ENCODE measurements around the gene TAPBP.
"Not testable (repeated sequence)": the region's sequence is repeated elsewhere in the genome, so short reads cannot be mapped to it uniquely, and the experiment has no call there.

Gene TAPBP

GRCh38 chr6:33313709-33314514, at the start of gene TAPBP:
Gene TAPBP (minus strand): TSS chr6:33314078. CDS start chr6:33314041, 37 bp downstream.
- peak; percentile 79 for DNase-seq

DNA sequence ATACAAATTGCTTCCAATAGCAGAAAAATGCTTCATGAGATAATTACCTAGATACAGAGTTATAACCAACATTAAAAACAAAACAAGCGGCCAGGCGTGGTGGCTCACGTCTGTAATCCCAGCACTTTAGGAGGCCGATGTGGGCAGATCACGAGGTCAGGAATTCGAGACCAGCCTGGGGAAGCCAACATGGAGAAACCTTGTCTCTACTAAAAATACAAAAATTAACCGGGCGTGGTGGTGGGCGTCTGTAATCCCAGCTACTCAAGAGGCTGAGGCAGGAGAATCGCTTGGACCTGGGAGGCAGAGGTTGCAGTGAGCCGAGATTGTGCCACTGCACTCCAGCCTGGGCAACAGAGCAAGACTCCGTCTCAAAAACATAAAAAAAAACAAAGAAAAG, 49.6 kb upstream of the TAPBP start:
- not testable (repeated sequence) for DNase-seq

GRCh38 chr6:33359331-33359730, 45.5 kb upstream of the TAPBP start:
- no peak for DNase-seq

DNA sequence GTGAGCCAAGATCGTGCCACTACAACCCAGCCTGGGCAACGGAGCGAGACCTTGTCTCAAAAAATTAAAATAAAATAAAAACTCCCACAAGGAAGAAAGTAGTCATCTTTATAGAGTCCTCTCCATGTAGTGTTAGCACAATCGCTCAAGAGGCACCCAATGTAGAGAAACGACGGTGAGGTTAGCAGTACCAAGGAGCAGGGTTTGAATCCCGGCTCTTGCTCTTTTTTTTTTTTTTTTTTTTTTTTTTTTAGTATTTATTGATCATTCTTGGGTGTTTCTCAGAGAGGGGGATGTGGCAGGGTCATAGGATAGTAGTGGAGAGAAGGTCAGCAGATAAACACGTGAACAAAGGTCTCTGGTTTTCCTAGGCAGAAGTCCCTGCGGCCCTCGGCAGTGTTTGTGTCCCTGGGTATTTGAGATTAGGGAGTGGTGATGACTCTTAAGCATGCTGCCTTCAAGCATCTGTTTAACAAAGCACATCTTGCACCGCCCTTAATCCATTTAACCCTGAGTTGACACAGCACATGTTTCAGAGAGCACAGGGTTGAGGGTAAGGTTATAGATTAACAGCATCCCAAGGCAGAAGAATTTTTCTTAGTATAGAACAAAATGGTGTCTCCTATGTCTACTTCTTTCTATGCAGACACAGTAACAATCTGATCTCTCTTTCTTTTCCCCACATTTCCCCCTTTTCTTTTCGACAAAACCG, 43.4 kb upstream of the TAPBP start:
- DNase-seq, result peak; percentile 57

DNA sequence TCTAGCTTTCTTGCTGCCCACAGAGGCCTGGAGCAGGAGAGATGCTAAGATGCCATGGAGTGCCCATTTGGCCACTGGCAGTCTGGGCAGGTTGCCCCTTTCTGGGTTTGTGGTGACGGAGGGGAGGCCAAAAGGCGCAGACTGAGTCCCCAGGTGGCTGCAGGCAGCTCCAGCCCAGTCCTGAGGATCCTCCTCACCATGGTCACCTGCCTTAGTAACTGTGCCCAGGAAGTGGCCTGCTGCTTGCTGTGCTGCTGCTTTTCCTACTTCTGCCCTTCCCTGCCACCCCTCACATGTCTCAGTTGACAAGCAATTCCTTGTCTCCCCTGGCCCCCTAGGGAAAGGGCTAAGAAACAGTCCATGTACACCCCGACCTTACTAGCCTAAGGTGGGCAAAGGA, 42.4 kb upstream of the TAPBP start:
- no peak for DNase-seq

- not testable (repeated sequence) for DNase-seq
Measured at GRCh38 chr6:33355860-33356259, 42.0 kb upstream of the TAPBP start.

DNA sequence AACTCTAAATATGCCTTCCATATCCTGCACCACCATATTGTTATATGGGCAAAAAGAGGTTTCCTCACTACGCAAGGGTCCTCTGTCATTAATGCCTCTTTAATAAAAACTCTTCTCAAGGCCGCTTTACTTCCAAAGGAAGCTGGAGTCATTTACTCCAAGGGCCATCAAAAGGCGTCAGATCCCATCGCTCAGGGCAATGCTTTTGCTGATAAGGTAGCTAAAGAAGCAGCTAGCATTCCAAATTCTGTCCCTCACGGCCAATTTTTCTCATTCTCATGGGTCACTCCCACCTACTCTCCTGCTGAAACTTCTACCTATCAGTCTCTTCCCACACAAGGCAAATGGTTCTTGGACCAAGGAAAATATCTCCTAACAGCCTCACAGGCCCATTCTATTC, 33.9 kb upstream of the TAPBP start:
- no peak for DNase-seq

GRCh38 chr6:33346972-33347371, 33.1 kb upstream of the TAPBP start:
- DNase-seq, result not testable (repeated sequence)

- DNase-seq, result peak; percentile 94
Measured at GRCh38 chr6:33344701-33345697, 31.1 kb upstream of the TAPBP start.

DNA sequence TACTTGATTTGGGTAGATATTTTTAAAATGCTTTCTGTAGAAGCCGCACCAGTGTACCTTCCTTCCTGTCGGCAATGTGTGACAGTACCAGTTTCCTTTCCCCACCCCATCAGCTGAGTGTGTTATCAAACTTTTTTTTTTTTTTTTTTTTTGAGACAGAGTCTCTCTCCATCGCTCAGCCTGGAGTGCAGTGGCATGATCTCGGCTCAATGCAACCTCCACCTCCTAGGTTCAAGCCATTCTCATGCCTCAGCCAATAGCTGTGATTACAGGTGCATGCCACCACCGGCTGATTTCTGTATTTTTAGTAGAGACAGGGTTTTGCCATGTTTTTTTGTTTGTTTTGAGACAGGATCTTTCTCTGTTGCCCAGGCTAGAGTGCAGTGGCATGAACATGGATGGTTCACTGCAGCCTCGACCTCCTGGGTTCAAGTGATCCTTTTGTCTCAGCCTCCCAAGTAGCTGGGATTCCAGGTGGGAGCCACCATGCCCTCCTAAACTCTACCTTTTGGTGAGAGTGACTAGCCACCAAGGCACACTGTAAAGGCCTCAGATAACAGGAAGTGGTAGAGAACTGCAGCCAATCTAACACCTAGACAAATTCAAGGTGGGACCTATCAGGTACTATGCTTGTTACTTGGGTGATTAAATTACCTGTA, 30.2 kb upstream of the TAPBP start:
- DNase-seq, result peak; percentile 80

- DNase-seq, result not testable (repeated sequence)
Measured at GRCh38 chr6:33343606-33343952, 29.7 kb upstream of the TAPBP start.

DNA sequence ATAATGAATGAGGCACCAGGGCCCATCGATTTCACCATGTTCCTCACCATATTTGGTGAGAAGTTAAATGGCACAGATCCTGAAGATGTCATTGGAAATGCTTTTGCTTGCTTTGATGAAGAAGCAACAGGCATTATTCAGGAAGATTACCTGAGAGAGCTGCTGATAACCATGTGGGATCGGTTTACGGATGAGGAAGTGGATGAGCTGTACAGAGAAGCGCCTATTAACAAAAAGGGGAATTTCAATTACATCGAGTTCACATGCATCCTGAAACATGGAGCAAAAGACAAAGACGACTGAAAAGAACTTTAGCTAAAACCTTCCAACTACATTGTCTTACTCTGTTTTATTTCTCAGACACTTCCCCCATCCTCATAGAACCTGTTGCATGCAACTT, 25.3 kb upstream of the TAPBP start:
- no peak for DNase-seq

GRCh38 chr6:33336495-33336894, 22.6 kb upstream of the TAPBP start:
- no peak for DNase-seq

GRCh38 chr6:33335916-33336315, 22.0 kb upstream of the TAPBP start:
- DNase-seq, result no peak

- DNase-seq, result peak; percentile 25
Measured at GRCh38 chr6:33333666-33334065, 19.8 kb upstream of the TAPBP start.

GRCh38 chr6:33330736-33331135, 16.9 kb upstream of the TAPBP start:
- DNase-seq, result no peak

DNA sequence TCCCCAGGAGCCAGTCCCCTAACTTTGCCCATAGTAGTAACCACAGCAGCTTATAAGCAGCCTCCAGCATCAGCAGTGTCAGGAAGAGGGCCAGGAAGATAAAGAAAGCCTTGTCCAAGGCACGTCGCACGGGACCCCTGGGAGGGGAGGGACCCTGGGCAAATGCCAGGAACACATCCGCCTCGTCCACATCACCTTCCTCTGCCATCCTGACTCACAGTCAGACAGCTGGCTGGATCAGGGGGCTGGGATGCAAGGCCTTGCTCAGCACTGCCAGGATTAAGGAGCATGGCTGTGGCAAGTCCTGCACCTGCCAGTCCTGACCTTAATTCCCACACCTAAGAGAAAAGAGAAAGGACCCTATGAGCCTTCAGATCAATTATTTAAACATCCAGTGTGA, 15.2 kb upstream of the TAPBP start:
- DNase-seq, result no peak

DNA sequence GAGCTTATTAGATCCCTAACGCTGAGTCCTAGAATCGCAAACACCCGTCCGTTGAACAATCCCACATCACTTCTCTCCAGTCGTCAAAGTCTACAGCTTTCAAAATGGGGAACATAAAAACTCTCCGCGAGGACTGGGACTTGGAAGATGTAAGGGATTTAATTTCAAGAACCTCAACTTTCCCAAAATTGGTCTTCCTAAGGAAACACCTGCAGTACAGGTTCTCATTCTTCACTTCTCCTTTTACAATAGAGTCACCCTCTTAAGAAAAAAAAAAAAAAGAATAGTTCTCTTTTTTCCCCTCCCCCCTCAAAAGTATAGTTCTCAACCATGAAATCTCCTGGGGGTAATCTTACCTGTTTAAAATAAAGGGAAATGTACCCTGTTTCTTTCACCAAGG, 10.2 kb upstream of the TAPBP start:
- peak; percentile 51 for DNase-seq

DNA sequence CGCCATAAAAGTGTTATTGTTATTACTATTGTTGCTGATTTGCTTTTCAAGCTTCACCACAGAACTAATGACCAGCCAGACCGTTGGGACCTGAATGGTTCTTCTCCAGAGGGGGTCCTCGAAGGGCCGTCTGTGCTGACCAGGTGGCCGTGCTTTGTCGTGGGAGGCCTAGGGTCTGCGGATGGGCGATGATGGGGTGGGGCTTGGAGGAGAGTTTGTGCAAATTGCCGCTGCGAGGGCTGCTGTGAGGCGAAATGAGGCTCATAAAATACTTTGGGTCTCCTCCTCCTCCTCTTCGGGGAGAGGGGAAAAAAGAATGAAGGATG, 9.7 kb upstream of the TAPBP start:
- DNase-seq, result no peak

DNA sequence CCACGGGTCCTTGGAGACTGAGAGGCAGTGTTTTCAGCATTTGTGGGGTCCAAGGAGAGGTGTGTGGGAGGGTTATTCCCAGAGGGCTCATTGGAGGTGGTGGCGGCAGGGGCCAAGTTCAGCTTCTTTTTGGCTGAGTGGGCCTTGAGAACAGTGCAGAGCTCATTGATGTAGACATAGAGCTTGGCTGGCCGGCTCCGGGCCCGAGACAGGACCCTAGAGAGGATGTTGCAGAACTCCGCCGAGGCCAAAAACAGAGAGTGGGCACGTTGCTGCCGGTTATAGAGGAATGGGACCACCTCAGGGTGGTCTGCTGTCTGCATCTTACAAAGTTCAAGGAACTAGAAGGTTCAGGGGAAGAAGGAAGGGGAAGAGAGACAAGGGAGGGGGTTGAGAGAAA, 7.3 kb upstream of the TAPBP start:
- no peak for DNase-seq

DNA sequence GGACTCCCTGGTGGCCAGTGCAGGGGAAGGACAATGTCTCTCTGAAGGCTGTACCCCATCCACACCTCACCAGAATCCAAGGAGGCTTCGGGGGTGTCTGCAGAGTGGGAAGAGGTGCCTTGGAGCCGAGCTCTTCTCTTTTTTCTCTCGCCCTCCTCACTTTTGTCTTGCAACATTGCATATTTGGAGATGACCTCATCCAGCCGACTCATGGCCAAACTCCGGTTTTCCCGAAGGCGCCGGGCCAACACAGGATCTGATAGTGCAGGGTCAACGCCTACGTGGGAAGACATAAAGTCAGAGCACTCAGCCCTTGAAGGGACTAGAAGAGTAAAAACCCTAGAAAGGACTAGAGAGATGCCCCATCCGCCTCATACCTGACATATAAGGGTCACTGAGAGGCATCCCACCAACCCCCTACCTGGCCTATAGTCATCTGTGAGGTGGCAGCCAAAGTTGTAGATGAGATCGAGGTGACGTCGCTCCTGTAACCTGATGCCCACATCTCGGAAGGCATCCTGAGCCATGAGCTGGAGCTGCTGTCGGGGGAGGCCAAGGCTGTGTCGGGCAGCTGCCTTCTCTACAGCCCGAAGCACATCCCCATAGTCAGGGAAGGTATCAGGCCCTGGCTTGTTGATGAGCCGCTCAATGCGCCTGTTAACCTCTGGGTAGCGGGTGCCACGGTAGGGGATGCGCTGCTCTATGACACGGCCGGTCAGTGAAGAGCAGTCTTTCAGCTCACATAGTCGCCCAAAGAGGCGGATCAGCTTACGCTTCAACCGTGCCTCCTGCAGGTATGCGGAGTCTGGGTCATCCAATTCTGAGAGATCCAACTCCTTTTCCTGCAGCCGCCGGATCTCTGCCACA, 6.7 kb upstream of the TAPBP start:
- no peak for DNase-seq

- no peak for DNase-seq
Measured at GRCh38 chr6:33319939-33320314, 6.0 kb upstream of the TAPBP start.
